Measurements from ENCODE around the gene GOLGA7B. TPM values are rescaled to one million over a fixed set of nuclear protein-coding genes. Genes with fewer than 3 reads are reported as not detected.

The GOLGA7B gene
- total RNA-seq, 2 donors from 2014 or later = 0.18 to 0.27 TPM

GRCh38 chr10:97904018-97904381 is 54.4 kb downstream of the GOLGA7B start:
- Mint-ChIP-seq H3K27me3 (ENCODE audit: insufficient read depth) (peaks cover 2% of the 10 kb centered on the region), H3K27ac (no peak overlapping the region), H3K4me1 (peaks cover 5% of the 10 kb centered on the region), H3K36me3 (ENCODE audit: low read depth) (no peaks in the 10 kb centered on the region), H3K4me3 (no peak overlapping the region), H3K9me3 (no peaks in the 10 kb centered on the region)
- Histone ChIP-seq H3K4me3 (ENCODE audit: low read length) (no peak overlapping the region), H3K4me1 (ENCODE audit: control insufficient read depth, insufficient read depth, low read length) (no peaks in the 10 kb centered on the region), H3K9me3 (ENCODE audit: control insufficient read depth, low read length) (no peaks in the 10 kb centered on the region), H3K9ac (ENCODE audit: extremely low read depth, low read length, poor library complexity, severe bottlenecking) (no peak overlapping the region), H3K36me3 (ENCODE audit: control insufficient read depth, insufficient read depth, low read length) (no peaks in the 10 kb centered on the region), H3K27me3 (ENCODE audit: control insufficient read depth, insufficient read depth, low read length, poor library complexity, severe bottlenecking) (no peaks in the 10 kb centered on the region), H3K27ac (ENCODE audit: low read depth, low read length) (no peak overlapping the region)
- 85 to 92% methylated on average over 2 to 5 of the region's 5 CpGs for WGBS, 2 experiments (ENCODE audit: insufficient coverage in 1 of 2, insufficient read length in 1 of 2)
- DNase-seq = no peak
- TF ChIP-seq, protein P1, sequence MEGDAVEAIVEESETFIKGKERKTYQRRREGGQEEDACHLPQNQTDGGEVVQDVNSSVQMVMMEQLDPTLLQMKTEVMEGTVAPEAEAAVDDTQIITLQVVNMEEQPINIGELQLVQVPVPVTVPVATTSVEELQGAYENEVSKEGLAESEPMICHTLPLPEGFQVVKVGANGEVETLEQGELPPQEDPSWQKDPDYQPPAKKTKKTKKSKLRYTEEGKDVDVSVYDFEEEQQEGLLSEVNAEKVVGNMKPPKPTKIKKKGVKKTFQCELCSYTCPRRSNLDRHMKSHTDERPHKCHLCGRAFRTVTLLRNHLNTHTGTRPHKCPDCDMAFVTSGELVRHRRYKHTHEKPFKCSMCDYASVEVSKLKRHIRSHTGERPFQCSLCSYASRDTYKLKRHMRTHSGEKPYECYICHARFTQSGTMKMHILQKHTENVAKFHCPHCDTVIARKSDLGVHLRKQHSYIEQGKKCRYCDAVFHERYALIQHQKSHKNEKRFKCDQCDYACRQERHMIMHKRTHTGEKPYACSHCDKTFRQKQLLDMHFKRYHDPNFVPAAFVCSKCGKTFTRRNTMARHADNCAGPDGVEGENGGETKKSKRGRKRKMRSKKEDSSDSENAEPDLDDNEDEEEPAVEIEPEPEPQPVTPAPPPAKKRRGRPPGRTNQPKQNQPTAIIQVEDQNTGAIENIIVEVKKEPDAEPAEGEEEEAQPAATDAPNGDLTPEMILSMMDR (conservative IDR thresholded peaks at IDR 0.05) = no peak

GRCh38 chr10:97904576-97904975 is 54.9 kb downstream of the GOLGA7B start:
- peaks cover 5% of the 10 kb centered on the region for H3K4me1 Mint-ChIP-seq
- H3K9me3 Mint-ChIP-seq = no peaks in the 10 kb centered on the region
- no peaks in the 10 kb centered on the region for H3K36me3 ChIP-seq (ENCODE audit: control insufficient read depth, insufficient read depth, low read length)
- no peaks in the 10 kb centered on the region for H3K27me3 ChIP-seq (ENCODE audit: control insufficient read depth, insufficient read depth, low read length, poor library complexity, severe bottlenecking)
- no peaks in the 10 kb centered on the region for H3K9me3 ChIP-seq (ENCODE audit: control insufficient read depth, low read length)
- H3K36me3 Mint-ChIP-seq (ENCODE audit: low read depth) = no peaks in the 10 kb centered on the region
- no peak overlapping the region for H3K4me3 ChIP-seq (ENCODE audit: low read length)
- no peak for DNase-seq
- H3K4me3 Mint-ChIP-seq = no peak overlapping the region
- 89 to 91% methylated on average over 3 to 11 of the region's 11 CpGs for WGBS, 2 experiments (ENCODE audit: insufficient coverage in 1 of 2, insufficient read length in 1 of 2)
- TF ChIP-seq, protein P1 (conservative IDR thresholded peaks at IDR 0.05) = no peak
- H3K27ac ChIP-seq (ENCODE audit: low read depth, low read length) = no peak overlapping the region
- peaks cover 2% of the 10 kb centered on the region for H3K27me3 Mint-ChIP-seq (ENCODE audit: insufficient read depth)
- H3K27ac Mint-ChIP-seq = no peak overlapping the region
- H3K4me1 ChIP-seq (ENCODE audit: control insufficient read depth, insufficient read depth, low read length) = no peaks in the 10 kb centered on the region
- no peak overlapping the region for H3K9ac ChIP-seq (ENCODE audit: extremely low read depth, low read length, poor library complexity, severe bottlenecking)

DNA sequence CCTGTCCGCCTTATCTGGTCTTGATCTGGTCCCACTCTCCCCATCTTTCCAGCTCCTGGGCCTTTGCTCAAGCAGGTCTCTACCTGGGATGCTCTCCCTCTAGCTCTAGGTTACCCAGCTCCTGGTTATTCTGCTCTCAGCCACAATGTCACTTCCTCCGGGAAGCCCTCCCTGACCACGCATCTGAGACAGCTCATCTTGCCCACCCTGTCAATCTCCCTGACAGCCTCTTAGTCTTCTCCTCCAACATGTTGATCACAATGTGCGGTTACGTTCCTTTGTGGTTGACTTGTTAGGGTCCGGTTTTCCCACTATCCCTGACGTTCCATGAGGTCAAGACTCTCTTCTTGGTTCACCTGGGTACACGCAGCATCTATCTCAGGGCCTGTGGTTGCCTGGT is 55.6 kb downstream of the GOLGA7B start:
- Mint-ChIP-seq H3K36me3 (ENCODE audit: low read depth) (no peaks in the 10 kb centered on the region), H3K4me1 (peaks cover 5% of the 10 kb centered on the region), H3K9me3 (no peaks in the 10 kb centered on the region), H3K27ac (no peak overlapping the region), H3K27me3 (ENCODE audit: insufficient read depth) (peaks cover 2% of the 10 kb centered on the region), H3K4me3 (no peak overlapping the region)
- no peak for DNase-seq
- Histone ChIP-seq H3K36me3 (ENCODE audit: control insufficient read depth, insufficient read depth, low read length) (no peaks in the 10 kb centered on the region), H3K9me3 (ENCODE audit: control insufficient read depth, low read length) (no peaks in the 10 kb centered on the region), H3K27me3 (ENCODE audit: control insufficient read depth, insufficient read depth, low read length, poor library complexity, severe bottlenecking) (no peaks in the 10 kb centered on the region), H3K27ac (ENCODE audit: low read depth, low read length) (no peak overlapping the region), H3K9ac (ENCODE audit: extremely low read depth, low read length, poor library complexity, severe bottlenecking) (no peak overlapping the region), H3K4me3 (ENCODE audit: low read length) (no peak overlapping the region), H3K4me1 (ENCODE audit: control insufficient read depth, insufficient read depth, low read length) (no peaks in the 10 kb centered on the region)
- TF ChIP-seq, protein P1 (conservative IDR thresholded peaks at IDR 0.05) = no peak
- WGBS, 2 experiments (ENCODE audit: insufficient coverage in 1 of 2, insufficient read length in 1 of 2) = 93 to 96% methylated on average over 8 of the region's 8 CpGs

Data from endodermal cell (in vitro differentiated cells).